Measurements from ENCODE around the gene CWF19L1.

Gene CWF19L1

GRCh38 chr10:100248820-100249219 is 18.6 kb downstream of the CWF19L1 start:
- DNase-seq (ENCODE audit: low read depth) = no peak

GRCh38 chr10:100245484-100246220 is 21.8 kb downstream of the CWF19L1 start:
- no peak for DNase-seq (ENCODE audit: low read depth)

GRCh38 chr10:100239851-100240250 is 27.6 kb downstream of the CWF19L1 start:
- no peak for DNase-seq (ENCODE audit: low read depth)

GRCh38 chr10:100238429-100238828 is 29.0 kb downstream of the CWF19L1 start:
- no peak for DNase-seq (ENCODE audit: low read depth)

GRCh38 chr10:100232101-100232500 is 35.3 kb downstream of the CWF19L1 start:
- DNase-seq (ENCODE audit: low read depth) = no peak

GRCh38 chr10:100229819-100230422 is 37.5 kb downstream of the CWF19L1 start:
- no peak for DNase-seq (ENCODE audit: low read depth)

GRCh38 chr10:100223879-100224278 is 43.6 kb downstream of the CWF19L1 start:
- no peak for DNase-seq (ENCODE audit: low read depth)

- no peak for DNase-seq (ENCODE audit: low read depth)
Observed at GRCh38 chr10:100222529-100222928, 44.9 kb downstream of the CWF19L1 start.

GRCh38 chr10:100216006-100216405 is 51.4 kb downstream of the CWF19L1 start:
- no peak for DNase-seq (ENCODE audit: low read depth)

GRCh38 chr10:100209303-100209702 is 58.1 kb downstream of the CWF19L1 start:
- DNase-seq (ENCODE audit: low read depth) = no peak

- DNase-seq (ENCODE audit: low read depth) = no peak
Observed at GRCh38 chr10:100208276-100208675, 59.2 kb downstream of the CWF19L1 start.

GRCh38 chr10:100204370-100204769 is 63.1 kb downstream of the CWF19L1 start:
- no peak for DNase-seq (ENCODE audit: low read depth)

GRCh38 chr10:100201549-100201948 is 65.9 kb downstream of the CWF19L1 start:
- DNase-seq (ENCODE audit: low read depth) = no peak

GRCh38 chr10:100194711-100195110 is 72.7 kb downstream of the CWF19L1 start:
- DNase-seq (ENCODE audit: low read depth) = no peak

- no peak for DNase-seq (ENCODE audit: low read depth)
Observed at GRCh38 chr10:100192350-100192749, 75.1 kb downstream of the CWF19L1 start.

GRCh38 chr10:100186253-100187212 is 80.9 kb downstream of the CWF19L1 start:
- peak; percentile 66 for DNase-seq (ENCODE audit: low read depth)

GRCh38 chr10:100185364-100186252 is 81.8 kb downstream of the CWF19L1 start, which contains the start of gene ERLIN1:
ERLIN1 (minus strand) TSS chr10:100186029; CDS start chr10:100185626, 403 bp downstream.
- peak; percentile 85 for DNase-seq (ENCODE audit: low read depth)

GRCh38 chr10:100184840-100185239 is 82.6 kb downstream of the CWF19L1 start:
- peak; percentile 17 for DNase-seq (ENCODE audit: low read depth)

- no peak for DNase-seq (ENCODE audit: low read depth)
Observed at GRCh38 chr10:100184426-100184825, 83.0 kb downstream of the CWF19L1 start.

GRCh38 chr10:100183481-100183880 is 84.0 kb downstream of the CWF19L1 start:
- no peak for DNase-seq (ENCODE audit: low read depth)

GRCh38 chr10:100182908-100183307 is 84.5 kb downstream of the CWF19L1 start:
- DNase-seq (ENCODE audit: low read depth) = no peak

Data from CMK (cell line).